Mucosa of stomach (tissue), 1 donor: Measurements from ENCODE around the gene PLXNA4.

Source experiments
- H3K27me3 ChIP-seq: one replicate; pipeline ENCODE4 v1.7.0; 2013; ENCODE audit warnings: mild to moderate bottlenecking, low read length; ENCODE audit not compliant: control insufficient read depth, insufficient read depth
- H3K36me3 ChIP-seq: one replicate; pipeline ENCODE4 v1.7.0; 2013; ENCODE audit warnings: low read length; ENCODE audit not compliant: control insufficient read depth, insufficient read depth
- H3K4me1 ChIP-seq: one replicate; pipeline ENCODE4 v1.7.0; 2013; ENCODE audit warnings: mild to moderate bottlenecking, low read length; ENCODE audit not compliant: control insufficient read depth, insufficient read depth
- H3K4me3 ChIP-seq: one replicate; pipeline ENCODE4 v1.7.0; 2013; ENCODE audit warnings: low read length
- H3K9ac ChIP-seq: one replicate; pipeline ENCODE4 v1.7.0; 2013; ENCODE audit warnings: mild to moderate bottlenecking, low read length, moderate library complexity
- H3K9me3 ChIP-seq: one replicate; pipeline ENCODE4 v1.7.0; 2013; ENCODE audit warnings: mild to moderate bottlenecking, low read length, moderate library complexity; ENCODE audit not compliant: control insufficient read depth
- donor health status: Pancreatic carcinoma.

PLXNA4 gene

GRCh38 chr7:132262160-132262470 lies 314.2 kb downstream of the PLXNA4 start:
- no peaks in the 10 kb centered on the region for H3K36me3 ChIP-seq
- no peaks in the 10 kb centered on the region for H3K27me3 ChIP-seq
- no peak overlapping the region for H3K9ac ChIP-seq
- H3K4me3 ChIP-seq = no peak overlapping the region
- H3K4me1 ChIP-seq = no peaks in the 10 kb centered on the region
- no peaks in the 10 kb centered on the region for H3K9me3 ChIP-seq

- no peak overlapping the region for H3K4me3 ChIP-seq
- H3K4me1 ChIP-seq = no peaks in the 10 kb centered on the region
- no peaks in the 10 kb centered on the region for H3K9me3 ChIP-seq
- H3K36me3 ChIP-seq = no peaks in the 10 kb centered on the region
- H3K9ac ChIP-seq = no peak overlapping the region
- H3K27me3 ChIP-seq = no peaks in the 10 kb centered on the region
Observed at GRCh38 chr7:132261327-132262159, 314.7 kb downstream of the PLXNA4 start.

DNA sequence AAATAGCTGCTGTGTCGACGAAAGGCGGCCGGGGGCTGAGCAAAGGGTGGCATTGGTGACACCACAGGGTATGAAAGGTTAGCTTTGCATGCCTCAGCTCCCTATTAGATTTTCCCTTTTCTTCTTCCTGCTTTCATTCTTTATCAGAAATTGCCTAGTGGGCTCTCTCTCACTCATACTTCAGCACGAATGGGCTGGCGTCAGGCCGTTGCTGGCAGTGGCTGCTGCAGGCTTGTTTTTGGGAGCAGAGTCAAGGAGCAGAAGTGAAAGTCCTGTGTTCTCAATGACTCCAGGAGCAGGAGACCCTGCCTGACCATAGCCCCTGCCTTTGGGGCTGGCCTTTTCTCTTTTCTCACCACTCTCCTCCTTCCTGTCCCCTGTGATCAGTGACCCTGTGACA lies 318.0 kb downstream of the PLXNA4 start:
- no peaks in the 10 kb centered on the region for H3K36me3 ChIP-seq
- H3K4me3 ChIP-seq = no peak overlapping the region
- H3K27me3 ChIP-seq = no peaks in the 10 kb centered on the region
- H3K9me3 ChIP-seq = no peaks in the 10 kb centered on the region
- peaks cover 9% of the 10 kb centered on the region for H3K4me1 ChIP-seq
- no peak overlapping the region for H3K9ac ChIP-seq

DNA sequence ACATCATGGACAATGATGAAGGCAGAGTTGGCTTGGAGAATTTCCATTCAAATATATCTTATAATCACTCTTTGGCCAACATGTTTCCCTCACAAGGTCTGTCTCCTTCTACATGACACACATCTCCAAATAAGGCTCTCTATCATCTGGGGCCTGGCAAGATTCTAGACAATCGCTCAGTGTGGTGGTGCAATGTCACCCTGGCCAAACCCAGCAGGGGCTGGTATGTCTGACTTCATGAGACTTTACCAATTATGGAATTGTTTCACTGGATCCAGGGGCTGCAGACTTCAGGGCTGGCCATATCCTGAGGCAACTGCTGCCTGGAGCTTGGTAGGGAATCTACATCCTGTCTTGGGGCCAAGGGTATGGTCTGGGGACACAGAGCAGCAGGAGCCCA lies 319.0 kb downstream of the PLXNA4 start:
- H3K4me3 ChIP-seq = no peak overlapping the region
- H3K4me1 ChIP-seq = peaks cover 9% of the 10 kb centered on the region
- no peaks in the 10 kb centered on the region for H3K36me3 ChIP-seq
- H3K27me3 ChIP-seq = no peaks in the 10 kb centered on the region
- H3K9ac ChIP-seq = no peak overlapping the region
- H3K9me3 ChIP-seq = no peaks in the 10 kb centered on the region

DNA sequence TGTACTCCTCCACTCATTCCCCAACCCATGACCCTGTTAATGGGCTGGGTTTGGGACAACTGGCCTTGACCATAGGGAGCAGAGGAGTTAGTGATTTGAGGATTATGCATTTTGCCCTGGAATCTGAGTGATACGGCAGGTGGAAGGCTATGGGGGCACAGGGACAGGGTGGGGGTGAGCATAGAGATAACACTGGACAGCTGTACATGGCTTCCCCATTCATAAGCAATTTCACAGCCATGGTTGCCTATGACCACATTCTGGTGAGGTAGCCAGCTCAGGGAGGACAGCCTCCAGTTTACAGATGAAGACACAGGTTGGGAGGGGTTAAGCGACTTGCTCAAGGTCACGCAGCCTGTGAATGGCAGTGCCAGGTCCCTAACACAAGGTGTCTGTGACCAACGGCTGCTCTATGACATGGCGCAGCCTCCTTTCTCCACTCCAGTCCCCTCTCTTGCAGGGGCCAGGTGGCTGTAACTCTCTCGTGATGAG lies 319.5 kb downstream of the PLXNA4 start:
- H3K4me3 ChIP-seq = no peak overlapping the region
- H3K4me1 ChIP-seq = peaks cover 10% of the 10 kb centered on the region
- no peaks in the 10 kb centered on the region for H3K36me3 ChIP-seq
- H3K9me3 ChIP-seq = no peaks in the 10 kb centered on the region
- H3K27me3 ChIP-seq = no peaks in the 10 kb centered on the region
- H3K9ac ChIP-seq = no peak overlapping the region

DNA sequence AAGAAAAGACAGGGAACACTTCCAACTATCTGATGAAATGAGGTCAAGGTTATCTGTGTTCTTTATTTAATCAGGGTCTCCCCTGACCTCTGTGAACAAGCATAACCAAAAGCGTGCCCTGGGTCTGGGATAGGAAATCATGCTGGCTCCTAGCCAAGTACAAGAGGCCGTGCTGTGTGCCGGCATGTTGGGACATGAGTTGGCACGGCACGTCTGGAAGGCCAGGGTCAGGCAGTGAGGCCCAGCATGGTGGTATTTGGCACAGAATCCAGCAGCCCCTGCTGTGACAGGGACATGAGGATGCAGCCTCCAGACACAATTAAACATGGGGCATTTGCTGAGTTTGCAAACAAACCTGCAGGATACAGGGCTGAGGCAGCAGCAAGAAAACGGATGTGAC lies 320.4 kb downstream of the PLXNA4 start:
- no peaks in the 10 kb centered on the region for H3K36me3 ChIP-seq
- peaks cover 19% of the 10 kb centered on the region for H3K4me1 ChIP-seq
- no peak overlapping the region for H3K9ac ChIP-seq
- no peaks in the 10 kb centered on the region for H3K9me3 ChIP-seq
- no peak overlapping the region for H3K4me3 ChIP-seq
- H3K27me3 ChIP-seq = no peaks in the 10 kb centered on the region

DNA sequence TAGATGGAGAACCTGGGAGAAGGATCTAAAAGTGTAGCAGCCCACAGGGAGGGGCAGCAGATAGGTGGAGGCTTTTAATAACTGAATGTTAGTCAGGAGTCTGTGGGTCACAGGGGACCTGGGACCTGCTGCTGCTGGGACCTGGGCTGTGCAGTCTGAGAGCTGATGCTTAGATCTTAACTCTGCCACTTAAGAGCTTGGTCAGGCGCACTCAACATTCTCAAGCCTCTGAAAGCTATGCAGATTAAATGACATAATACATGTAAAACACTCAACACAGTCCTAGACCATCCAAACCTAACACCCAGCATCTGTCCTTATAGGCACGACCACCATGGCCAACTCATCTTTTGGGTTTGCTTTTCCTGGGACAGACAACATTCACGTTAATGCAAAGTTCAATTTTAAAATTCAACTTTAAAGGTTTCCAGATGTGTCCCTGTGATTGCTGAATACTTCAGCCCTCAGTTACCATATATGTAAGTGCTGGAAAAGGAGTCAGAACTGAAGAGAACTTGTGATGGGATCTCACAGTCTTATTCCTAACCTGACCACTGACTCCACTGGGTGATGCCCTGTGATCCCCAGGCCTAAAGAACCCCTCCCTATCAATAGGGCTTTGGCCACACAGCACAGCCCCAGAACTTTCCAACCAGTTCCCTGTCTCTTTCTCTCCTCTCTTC lies 321.0 kb downstream of the PLXNA4 start:
- peaks cover 25% of the 10 kb centered on the region for H3K4me1 ChIP-seq
- no peaks in the 10 kb centered on the region for H3K36me3 ChIP-seq
- H3K9me3 ChIP-seq = no peaks in the 10 kb centered on the region
- H3K9ac ChIP-seq = no peak overlapping the region
- no peak overlapping the region for H3K4me3 ChIP-seq
- H3K27me3 ChIP-seq = no peaks in the 10 kb centered on the region

DNA sequence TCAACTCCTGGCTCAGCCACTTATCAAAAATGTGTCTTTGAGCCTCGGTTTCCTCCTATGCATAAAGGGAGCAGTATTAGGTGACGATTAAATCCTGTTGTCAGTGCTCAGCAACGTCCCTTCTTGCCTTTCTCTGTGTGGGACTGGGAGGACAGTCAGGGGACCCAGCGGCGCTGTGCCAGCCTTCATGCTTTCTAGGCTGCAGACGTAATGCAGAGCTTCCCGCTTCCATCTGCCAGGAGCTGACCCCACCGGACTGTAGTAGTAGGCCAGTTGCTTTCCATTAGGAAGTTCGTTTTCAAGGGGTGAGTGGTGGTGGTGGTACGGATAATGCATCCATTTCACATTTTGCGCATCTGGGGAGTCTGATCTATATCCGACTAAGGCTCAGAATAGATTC lies 321.8 kb downstream of the PLXNA4 start:
- Histone ChIP-seq H3K27me3 (no peaks in the 10 kb centered on the region), H3K9ac (no peak overlapping the region), H3K36me3 (no peaks in the 10 kb centered on the region), H3K4me1 (peaks cover 32% of the 10 kb centered on the region), H3K9me3 (no peaks in the 10 kb centered on the region), H3K4me3 (no peak overlapping the region)

DNA sequence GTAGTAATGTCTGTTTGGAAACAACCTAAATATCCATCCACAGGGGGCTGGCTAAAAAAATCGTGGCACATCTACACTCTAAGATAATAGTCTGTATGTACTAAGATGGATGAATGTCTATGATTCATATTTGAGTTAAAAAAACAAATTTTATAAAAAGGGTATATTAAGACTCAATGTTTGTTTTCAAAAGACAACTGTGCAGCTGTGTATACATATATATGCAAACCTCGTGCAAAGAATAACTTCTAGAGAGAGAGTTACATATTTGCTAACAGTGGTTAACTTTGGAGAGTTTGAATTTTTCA lies 323.5 kb downstream of the PLXNA4 start:
- Histone ChIP-seq H3K36me3 (no peaks in the 10 kb centered on the region), H3K9ac (no peak overlapping the region), H3K4me1 (peaks cover 34% of the 10 kb centered on the region), H3K4me3 (no peak overlapping the region), H3K9me3 (no peaks in the 10 kb centered on the region), H3K27me3 (no peaks in the 10 kb centered on the region)

DNA sequence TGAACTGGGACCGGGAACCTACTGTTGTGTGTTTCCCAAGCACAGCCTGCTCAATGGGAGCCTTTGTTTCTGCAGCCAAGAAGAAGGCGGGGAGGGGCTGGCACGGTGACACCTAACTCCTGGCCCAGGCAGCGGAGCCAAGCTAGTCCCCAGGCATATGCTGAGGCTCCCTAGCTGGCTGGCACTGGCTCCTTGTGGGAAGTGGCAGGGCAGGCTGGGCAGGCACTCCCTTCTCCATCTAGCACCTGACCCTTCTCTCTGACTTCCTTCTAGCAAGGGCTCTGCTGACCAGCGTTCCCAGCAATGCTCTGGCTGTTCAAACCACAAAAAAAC lies 325.0 kb downstream of the PLXNA4 start:
- Histone ChIP-seq H3K9ac (no peak overlapping the region), H3K4me1 (peaks cover 34% of the 10 kb centered on the region), H3K4me3 (no peak overlapping the region), H3K9me3 (no peaks in the 10 kb centered on the region), H3K27me3 (no peaks in the 10 kb centered on the region), H3K36me3 (no peaks in the 10 kb centered on the region)

GRCh38 chr7:132250480-132251326 lies 325.6 kb downstream of the PLXNA4 start:
- H3K9ac ChIP-seq = no peak overlapping the region

More at GRCh38 chr7:132250480-132251326, 325.6 kb downstream of the PLXNA4 start:
- Histone ChIP-seq H3K4me1 (peaks cover 29% of the 10 kb centered on the region), H3K9me3 (no peaks in the 10 kb centered on the region), H3K36me3 (no peaks in the 10 kb centered on the region), H3K27me3 (no peaks in the 10 kb centered on the region), H3K4me3 (no peak overlapping the region)
